PC-9 (cell line): ENCODE results near the gene RIMS1. TPM values are rescaled to one million over a fixed set of nuclear protein-coding genes. Genes with fewer than 3 reads are reported as not detected.

Experiments used
- BruUV-seq: library from RNA; stranded (reverse); fragments of 400-500 nt; replicated peaks from 2 replicates; lab custom pipeline; 2021; lab: Mats Ljungman, UMichigan
- CTCF ChIA-PET: fragments of 300-600 bp; sonication (Branson Sonifier 250); formaldehyde crosslinking; loops from one replicate; lab custom pipeline; 2022; ENCODE audit warnings: antibody characterized with exemption; lab: Charles Lee
- POLR2A ChIA-PET: fragments of 300-600 bp; sonication (Branson Sonifier 250); formaldehyde crosslinking; loops from one replicate; lab custom pipeline; 2022; ENCODE audit warnings: antibody characterized with exemption; ENCODE audit not compliant: unreplicated experiment; lab: Charles Lee
- DNase-seq, 2 experiments: peaks; one replicate each; pipeline versions ENCODE4 v3.0.0 to v3.0.0-alpha.2; 2015 to 2022; ENCODE audit warnings: mixed read lengths in 1 of 2
- H2AFZ ChIP-seq: fragments of 200-600 bp; sonication (generic); 2 replicates; pipeline ENCODE4 v1.8.1; 2017; ENCODE audit warnings: antibody characterized with exemption
- H3F3A ChIP-seq: fragments of 200-600 bp; sonication (generic); 2 replicates; pipeline ENCODE4 v1.8.1; 2017; ENCODE audit warnings: antibody characterized with exemption, mild to moderate bottlenecking, low read depth; ENCODE audit not compliant: insufficient read depth
- H3K27ac ChIP-seq: fragments of 200-600 bp; sonication (generic); 2 replicates; pipeline ENCODE4 v1.6.1; 2016; ENCODE audit warnings: mixed run types
- H3K27me3 ChIP-seq: fragments of 200-600 bp; sonication (generic); 2 replicates; pipeline ENCODE4 v1.6.1; 2016; ENCODE audit warnings: low read depth, mixed run types; ENCODE audit not compliant: insufficient read depth
- H3K36me3 ChIP-seq: fragments of 200-600 bp; sonication (generic); 2 replicates; pipeline ENCODE4 v1.6.1; 2016; ENCODE audit warnings: low read depth, mixed run types
- H3K4me1 ChIP-seq: fragments of 200-600 bp; sonication (generic); replicated peaks from 2 replicates; pipeline ENCODE4 v1.6.1; 2016; ENCODE audit warnings: mixed run types; ENCODE audit not compliant: insufficient read depth
- H3K4me2 ChIP-seq: fragments of 200-600 bp; sonication (generic); 2 replicates; pipeline ENCODE4 v1.6.1; 2017; ENCODE audit warnings: mixed run types
- H3K4me3 ChIP-seq: fragments of 200-600 bp; sonication (generic); 2 replicates; pipeline ENCODE4 v1.6.1; 2016; ENCODE audit warnings: mixed run types
- H3K79me2 ChIP-seq: fragments of 200-600 bp; sonication (generic); 2 replicates; pipeline ENCODE4 v1.6.1; 2017; ENCODE audit warnings: low read depth, mixed run types
- H3K9me2 ChIP-seq: fragments of 200-600 bp; sonication (generic); 2 replicates; pipeline ENCODE4 v1.8.1; 2017; ENCODE audit warnings: mild to moderate bottlenecking; ENCODE audit not compliant: insufficient read depth
- H3K9me3 ChIP-seq: fragments of 200-600 bp; sonication (generic); 2 replicates; pipeline ENCODE4 v1.8.1; 2016; ENCODE audit warnings: low read depth; ENCODE audit not compliant: insufficient read depth
- H4K20me1 ChIP-seq: fragments of 200-600 bp; sonication (generic); 2 replicates; pipeline ENCODE4 v1.8.1; 2017; ENCODE audit not compliant: insufficient read depth
- CTCF ChIP-seq: fragments of 200-600 bp; sonication (generic); conservative IDR thresholded peaks from 2 replicates; pipeline ENCODE4 v1.6.1; 2017; ENCODE audit warnings: mixed run types, antibody characterized with exemption, mild to moderate bottlenecking, moderate library complexity
- EZH2 ChIP-seq: fragments of 200-600 bp; sonication (generic); IDR thresholded peaks from 2 replicates; pipeline ENCODE4 v1.8.0; 2017; ENCODE audit warnings: antibody characterized with exemption, low read depth
- intact Hi-C: fragments of 100-400 bp; cut with micrococcal nuclease; formaldehyde crosslinking; loops from one replicate; pipeline ENCODE4 v1.10.0; 2022; ENCODE audit not compliant: unreplicated experiment
- total RNA-seq: library from RNA; stranded (reverse); gene quantifications from 2 replicates; pipeline ENCODE4 v1.2.3, GENCODE V29; 2021

The RIMS1 gene
- total RNA-seq, 1 experiment from 2014 or later = not detected

GRCh38 chr6:72213654-72214053 is 327.3 kb downstream of the RIMS1 start:
- no peaks in the 10 kb centered on the region for H3K9me3 ChIP-seq
- no peak overlapping the region for H3K27ac ChIP-seq
- H3K36me3 ChIP-seq = no peaks in the 10 kb centered on the region
- CTCF ChIA-PET = no interaction called here
- no peak overlapping the region for H3K4me3 ChIP-seq
- no peak overlapping the region for H3K4me2 ChIP-seq
- H4K20me1 ChIP-seq = no peaks in the 10 kb centered on the region
- no peaks in the 10 kb centered on the region for H3F3A ChIP-seq
- no peaks in the 10 kb centered on the region for H3K9me2 ChIP-seq
- H2AFZ ChIP-seq = no peak overlapping the region
- no peaks in the 10 kb centered on the region for H3K79me2 ChIP-seq
- intact Hi-C loops = no loop called here
- no peaks in the 10 kb centered on the region for H3K27me3 ChIP-seq
- no TSS peak for BruUV-seq
- no peaks in the 10 kb centered on the region; the same call in 1 of the 2 replicates for H3K4me1 ChIP-seq
- POLR2A ChIA-PET = interaction anchor here (0.6 kb wide), 1 partner anchor 1199 kb away, joined by 3 read pairs; no protein-coding TSS in a partner anchor
- no peak for TF ChIP-seq EZH2
- TF ChIP-seq CTCF = no peak
- no peak for DNase-seq

- Histone ChIP-seq H3K4me1 (no peaks in the 10 kb centered on the region; the same call in 1 of the 2 replicates), H3K9me3 (no peaks in the 10 kb centered on the region), H3F3A (no peaks in the 10 kb centered on the region), H4K20me1 (no peaks in the 10 kb centered on the region), H3K4me3 (no peak overlapping the region), H3K36me3 (no peaks in the 10 kb centered on the region), H2AFZ (no peak overlapping the region), H3K27me3 (no peaks in the 10 kb centered on the region), H3K79me2 (no peaks in the 10 kb centered on the region), H3K27ac (no peak overlapping the region), H3K9me2 (no peaks in the 10 kb centered on the region), H3K4me2 (no peak overlapping the region)
- intact Hi-C loops = no loop called here
- no TSS peak for BruUV-seq
- TF ChIP-seq EZH2 (no peak), CTCF (no peak)
- POLR2A ChIA-PET = interaction anchor here (0.5 kb wide), 1 partner anchor 836 kb away, joined by 3 read pairs; no protein-coding TSS in a partner anchor
- peak in 1 of 2 experiments; percentile 68 for DNase-seq
- CTCF ChIA-PET = interaction anchor here (0.6 kb wide), 1 partner anchor 24 kb away, joined by 6 read pairs; no protein-coding TSS in a partner anchor
Measured at GRCh38 chr6:72216222-72217068, 330.1 kb downstream of the RIMS1 start.

- no peaks in the 10 kb centered on the region for H3K79me2 ChIP-seq
- H3K27ac ChIP-seq = no peak overlapping the region
- no peaks in the 10 kb centered on the region for H4K20me1 ChIP-seq
- no TSS peak for BruUV-seq
- POLR2A ChIA-PET = no interaction called here
- H3F3A ChIP-seq = no peaks in the 10 kb centered on the region
- no peak overlapping the region for H2AFZ ChIP-seq
- H3K9me2 ChIP-seq = no peaks in the 10 kb centered on the region
- no peaks in the 10 kb centered on the region for H3K9me3 ChIP-seq
- no peak overlapping the region for H3K4me2 ChIP-seq
- DNase-seq = no peak
- no peak for TF ChIP-seq CTCF
- intact Hi-C loops = no loop called here
- CTCF ChIA-PET = no interaction called here
- H3K4me1 ChIP-seq = no peaks in the 10 kb centered on the region; the same call in 1 of the 2 replicates
- no peak overlapping the region for H3K4me3 ChIP-seq
- no peaks in the 10 kb centered on the region for H3K36me3 ChIP-seq
- no peaks in the 10 kb centered on the region for H3K27me3 ChIP-seq
Measured at GRCh38 chr6:72217626-72218025, 331.3 kb downstream of the RIMS1 start.
